C4-2B (cell line): ENCODE results near the gene EIF4E1B.

Experiments used
- CTCF ChIP-seq: fragments of 450-650 bp; conservative IDR thresholded peaks from 2 replicates; pipeline ENCODE4 v1.5.1; 2017; ENCODE audit warnings: mild to moderate bottlenecking
- ZFX ChIP-seq: fragments of 450-650 bp; IDR thresholded peaks from 2 replicates; pipeline ENCODE4 v1.6.1; 2017

GRCh38 chr5:176630681-176631222 is 277 bp downstream of the EIF4E1B start:
- TF ChIP-seq CTCF: no peak
- no peak for TF ChIP-seq ZFX
